Keratinocyte (primary cell): ENCODE results near the gene CACNA1E. TPM values are rescaled to one million over a fixed set of nuclear protein-coding genes. Genes with fewer than 3 reads are reported as not detected.

ENCODE experiments used
- DNase-seq: peaks from one replicate; pipeline ENCODE4 v3.0.0-alpha.2; 2011; ENCODE audit warnings: low read depth, missing footprints, low spot score
- FAIRE-seq: peaks from 2 replicates; lab custom pipeline; 2011; peaks lifted over from hg19 to GRCh38; lab: Jason Lieb, UNC
- H2AFZ ChIP-seq: 2 replicates; pipeline ENCODE4 v1.6.0; 2012; ENCODE audit warnings: low read length, control low read depth, inconsistent platforms; ENCODE audit not compliant: control insufficient read depth
- H3K27ac ChIP-seq: 2 replicates; pipeline ENCODE4 v1.5.1; 2011; ENCODE audit warnings: low read length; ENCODE audit not compliant: control insufficient read depth, insufficient read depth
- H3K27me3 ChIP-seq: 3 replicates; pipeline ENCODE4 v1.6.0; 2011; ENCODE audit warnings: low read length; ENCODE audit not compliant: control insufficient read depth, insufficient read depth; ENCODE audit errors: extremely low read depth
- H3K36me3 ChIP-seq, 2 experiments: 2 replicates in 1 of 2; 3 replicates in 1 of 2; pipeline ENCODE4 v1.5.1; 2011; ENCODE audit warnings: low read length in 2 of 2, mild to moderate bottlenecking in 1 of 2; ENCODE audit not compliant: control insufficient read depth in 2 of 2, insufficient read depth in 2 of 2; ENCODE audit errors: extremely low read depth in 1 of 2
- H3K4me1 ChIP-seq: 3 replicates; pipeline ENCODE4 v1.5.1; 2011; ENCODE audit warnings: low read length; ENCODE audit not compliant: control insufficient read depth, insufficient read depth; ENCODE audit errors: extremely low read depth
- H3K4me2 ChIP-seq: 3 replicates; pipeline ENCODE4 v1.6.0; 2011; ENCODE audit warnings: low read depth, low read length; ENCODE audit not compliant: control insufficient read depth, insufficient read depth; ENCODE audit errors: extremely low read depth
- H3K4me3 ChIP-seq, 3 experiments: fragments of 200-600 bp in 1 of 3; sonication (generic) in 1 of 3; 2 replicates in 2 of 3; 3 replicates in 1 of 3; pipeline ENCODE4 v1.5.1; 2011 to 2016; ENCODE audit warnings: low read length in 3 of 3, mild to moderate bottlenecking in 3 of 3, control low read depth in 2 of 3, inconsistent platforms in 1 of 3, low read depth in 1 of 3, mixed read lengths in 1 of 3, mixed run types in 1 of 3, moderate library complexity in 1 of 3; ENCODE audit not compliant: control insufficient read depth in 2 of 3, insufficient read depth in 2 of 3; ENCODE audit errors: extremely low read depth in 1 of 3
- H3K79me2 ChIP-seq: 2 replicates; pipeline ENCODE4 v1.6.0; 2012; ENCODE audit warnings: low read length; ENCODE audit not compliant: control insufficient read depth, insufficient read depth
- H3K9ac ChIP-seq: 3 replicates; pipeline ENCODE4 v1.6.0; 2011; ENCODE audit warnings: low read length; ENCODE audit not compliant: control insufficient read depth, insufficient read depth; ENCODE audit errors: extremely low read depth
- H3K9me1 ChIP-seq: 3 replicates; pipeline ENCODE4 v1.6.0; 2011; ENCODE audit warnings: low read length; ENCODE audit not compliant: control insufficient read depth, insufficient read depth; ENCODE audit errors: extremely low read depth
- H3K9me3 ChIP-seq: 2 replicates; pipeline ENCODE4 v1.5.1; 2012; ENCODE audit warnings: low read depth, low read length; ENCODE audit not compliant: control insufficient read depth
- H4K20me1 ChIP-seq: 3 replicates; pipeline ENCODE4 v1.6.0; 2011; ENCODE audit warnings: low read length; ENCODE audit not compliant: control insufficient read depth, insufficient read depth; ENCODE audit errors: extremely low read depth
- EZH2 ChIP-seq: IDR thresholded peaks from one replicate; pipeline ENCODE4 v1.6.1; 2012; ENCODE audit warnings: inconsistent platforms, mild to moderate bottlenecking, low read length, moderate library complexity
- dilution Hi-C: fragments of 300-500 bp; cut with MboI; formaldehyde crosslinking; loops from one replicate; pipeline ENCODE4 v1.7.0; 2020; ENCODE audit warnings: low sequenced_read_pairs; ENCODE audit not compliant: extremely low pct_ligation_motif_present
- polyA plus RNA-seq, 5 experiments: library from polyadenylated mRNA; depleted of rRNA in 3 of 5; stranded (reverse) in 3 of 5; stranded (forward) in 1 of 5; unstranded in 1 of 5; fragments of >200 nt; gene quantifications; 1 replicate in 1 of 5; 2 replicates in 3 of 5; 3 replicates in 1 of 5; pipeline versions ENCODE4 v1.2.1 to v1.2.3, GENCODE V29; 2011 to 2012; ENCODE audit warnings: missing spikeins in 2 of 5, low read depth in 1 of 5, low replicate concordance in 1 of 5
- TF ChIP-seq, protein P1 (sequence below), 3 experiments: IDR thresholded peaks in 1 of 3; conservative IDR thresholded peaks in 1 of 3; optimal IDR thresholded peaks in 1 of 3; 2 replicates in 2 of 3; 3 replicates in 1 of 3; pipeline versions ENCODE3 to v1.5.1; 2011; ENCODE audit warnings: low read length in 3 of 3, mild to moderate bottlenecking in 3 of 3, moderate library complexity in 2 of 3, control low read depth in 1 of 3, inconsistent platforms in 1 of 3; ENCODE audit not compliant: insufficient read depth in 2 of 3; ENCODE audit errors: extremely low read depth in 1 of 3

The CACNA1E gene
- polyA plus RNA-seq, 1 donor (not counting 4 experiments of a cell fraction or from before 2014, with no cell fraction given): not detected

DNA sequence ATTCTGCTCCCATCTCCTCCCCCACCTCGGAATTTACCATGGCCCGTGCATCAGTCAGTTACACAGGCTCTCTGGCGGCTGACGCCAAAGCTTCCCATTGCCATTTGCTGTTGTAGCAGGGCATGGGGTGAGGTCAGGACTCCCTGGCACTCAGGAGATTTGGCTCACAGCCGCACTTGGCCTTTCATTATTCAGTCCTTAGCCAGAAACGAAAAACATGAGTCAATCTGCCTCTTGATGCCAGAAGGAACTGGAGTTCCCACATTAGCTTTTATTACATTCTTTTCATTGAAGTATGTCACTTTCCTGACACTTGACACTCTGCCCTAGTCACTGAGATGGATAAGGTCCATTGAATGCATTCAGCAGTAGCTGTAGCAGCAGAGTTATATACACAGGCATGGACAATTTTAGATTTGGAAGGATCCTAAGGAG lies 260.6 kb downstream of the CACNA1E start:
- Histone ChIP-seq H2AFZ (no peak overlapping the region), H3K4me1 (no peaks in the 10 kb centered on the region), H3K4me3 (no peak overlapping the region), H3K9me1 (no peaks in the 10 kb centered on the region), H3K4me2 (no peak overlapping the region), H4K20me1 (no peaks in the 10 kb centered on the region), H3K79me2 (no peaks in the 10 kb centered on the region), H3K9me3 (no peaks in the 10 kb centered on the region), H3K27me3 (no peaks in the 10 kb centered on the region), H3K9ac (no peak overlapping the region), H3K27ac (no peak overlapping the region), H3K36me3 (no peaks in the 10 kb centered on the region)
- DNase-seq (no peak), FAIRE-seq (no peak)
- TF ChIP-seq, protein P1, sequence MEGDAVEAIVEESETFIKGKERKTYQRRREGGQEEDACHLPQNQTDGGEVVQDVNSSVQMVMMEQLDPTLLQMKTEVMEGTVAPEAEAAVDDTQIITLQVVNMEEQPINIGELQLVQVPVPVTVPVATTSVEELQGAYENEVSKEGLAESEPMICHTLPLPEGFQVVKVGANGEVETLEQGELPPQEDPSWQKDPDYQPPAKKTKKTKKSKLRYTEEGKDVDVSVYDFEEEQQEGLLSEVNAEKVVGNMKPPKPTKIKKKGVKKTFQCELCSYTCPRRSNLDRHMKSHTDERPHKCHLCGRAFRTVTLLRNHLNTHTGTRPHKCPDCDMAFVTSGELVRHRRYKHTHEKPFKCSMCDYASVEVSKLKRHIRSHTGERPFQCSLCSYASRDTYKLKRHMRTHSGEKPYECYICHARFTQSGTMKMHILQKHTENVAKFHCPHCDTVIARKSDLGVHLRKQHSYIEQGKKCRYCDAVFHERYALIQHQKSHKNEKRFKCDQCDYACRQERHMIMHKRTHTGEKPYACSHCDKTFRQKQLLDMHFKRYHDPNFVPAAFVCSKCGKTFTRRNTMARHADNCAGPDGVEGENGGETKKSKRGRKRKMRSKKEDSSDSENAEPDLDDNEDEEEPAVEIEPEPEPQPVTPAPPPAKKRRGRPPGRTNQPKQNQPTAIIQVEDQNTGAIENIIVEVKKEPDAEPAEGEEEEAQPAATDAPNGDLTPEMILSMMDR (optimal IDR thresholded peaks at IDR 0.05 in 1 of 3, IDR thresholded peaks at IDR 0.05 in 1 of 3, conservative IDR thresholded peaks at IDR 0.05 in 1 of 3; ENCODE audit: extremely low read depth in 1 of 3, insufficient read depth in 2 of 3, low read length in 3 of 3): no peak
- TF ChIP-seq EZH2: no peak
- dilution Hi-C loops: no loop called here

DNA sequence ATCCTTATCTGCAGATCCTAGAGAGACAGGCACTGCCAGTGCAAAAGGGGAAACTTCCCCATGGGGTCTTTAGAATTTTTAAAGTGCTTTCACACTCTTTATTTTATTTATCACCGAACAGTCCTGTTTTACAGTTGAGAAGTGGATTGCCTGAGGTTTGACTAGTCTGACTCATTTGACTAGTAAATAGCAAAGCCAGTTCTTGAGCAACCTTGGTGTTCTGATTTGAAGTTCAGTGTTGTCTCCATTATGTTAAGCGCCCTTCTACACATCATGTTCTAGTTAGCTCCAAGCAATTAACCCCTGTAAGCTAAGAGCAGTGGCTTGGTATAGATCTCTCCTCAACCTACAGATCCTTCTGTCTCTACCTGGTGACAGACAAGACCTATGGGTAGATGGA lies 262.9 kb downstream of the CACNA1E start:
- no peaks in the 10 kb centered on the region for H3K9me1 ChIP-seq
- TF ChIP-seq, protein P1 (optimal IDR thresholded peaks at IDR 0.05 in 1 of 3, IDR thresholded peaks at IDR 0.05 in 1 of 3, conservative IDR thresholded peaks at IDR 0.05 in 1 of 3; ENCODE audit: extremely low read depth in 1 of 3, insufficient read depth in 2 of 3, low read length in 3 of 3): no peak
- no peak for TF ChIP-seq EZH2
- H3K4me3 ChIP-seq: no peak overlapping the region
- H3K27me3 ChIP-seq: no peaks in the 10 kb centered on the region
- H3K4me2 ChIP-seq: no peak overlapping the region
- H3K27ac ChIP-seq: no peak overlapping the region
- H3K4me1 ChIP-seq: no peaks in the 10 kb centered on the region
- H4K20me1 ChIP-seq: no peaks in the 10 kb centered on the region
- H3K9ac ChIP-seq: no peak overlapping the region
- no peaks in the 10 kb centered on the region for H3K9me3 ChIP-seq
- H2AFZ ChIP-seq: no peak overlapping the region
- H3K36me3 ChIP-seq: no peaks in the 10 kb centered on the region
- no peaks in the 10 kb centered on the region for H3K79me2 ChIP-seq
- DNase-seq (no peak), FAIRE-seq (no peak)
- dilution Hi-C loops: no loop called here
